GM19351 (cell line): Measurements from ENCODE around the gene ALK.
A peak's percentile ranks its signal among the peaks of the same experiment; 100 is the strongest.

Experiments
- ATAC-seq: cut with Tn5 transposase; IDR thresholded peaks from one replicate; pipeline ENCODE4 v1.9.1; 2021; ENCODE audit warnings: mild to moderate bottlenecking, moderate library complexity; ENCODE audit not compliant: unreplicated experiment

Gene ALK

DNA sequence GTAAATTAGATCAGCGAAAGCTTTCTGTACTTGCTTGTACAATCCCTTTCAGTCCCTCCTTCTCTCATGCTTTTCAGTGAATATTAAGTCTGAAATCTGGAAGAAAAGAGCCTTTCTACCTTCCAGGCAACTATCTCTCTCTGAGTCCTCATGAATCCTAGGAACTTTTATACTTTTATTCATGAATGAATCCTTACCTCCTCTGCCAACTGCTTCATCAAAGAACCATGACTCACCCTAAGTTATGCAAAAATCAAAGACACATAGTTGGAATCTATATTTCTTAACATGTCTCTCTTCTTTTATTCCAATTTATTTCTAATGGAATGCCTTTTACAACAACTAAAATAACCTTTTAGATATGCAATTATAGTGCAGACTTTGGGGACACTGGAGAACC, 412.0 kb downstream of the ALK start:
- no peak for ATAC-seq

DNA sequence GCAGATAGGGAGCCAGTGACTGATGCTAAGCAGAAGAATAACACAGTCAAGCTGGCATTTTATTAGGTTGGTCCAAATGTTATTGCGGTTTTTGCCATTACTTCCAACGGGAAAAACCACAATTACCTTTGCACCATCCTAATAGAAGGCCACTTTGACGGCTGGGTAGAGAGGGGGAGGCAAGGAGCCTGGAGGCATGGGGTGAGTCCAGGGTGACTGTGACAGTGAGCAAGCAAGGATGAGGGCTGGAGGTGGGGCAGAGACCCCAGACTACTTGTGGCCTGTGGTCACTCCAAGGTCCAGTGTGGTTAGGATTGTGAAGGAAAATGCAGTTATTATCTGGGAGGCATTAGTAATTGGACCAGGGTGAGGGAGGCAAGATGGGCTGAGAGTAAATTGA, 416.6 kb downstream of the ALK start:
- ATAC-seq: no peak

DNA sequence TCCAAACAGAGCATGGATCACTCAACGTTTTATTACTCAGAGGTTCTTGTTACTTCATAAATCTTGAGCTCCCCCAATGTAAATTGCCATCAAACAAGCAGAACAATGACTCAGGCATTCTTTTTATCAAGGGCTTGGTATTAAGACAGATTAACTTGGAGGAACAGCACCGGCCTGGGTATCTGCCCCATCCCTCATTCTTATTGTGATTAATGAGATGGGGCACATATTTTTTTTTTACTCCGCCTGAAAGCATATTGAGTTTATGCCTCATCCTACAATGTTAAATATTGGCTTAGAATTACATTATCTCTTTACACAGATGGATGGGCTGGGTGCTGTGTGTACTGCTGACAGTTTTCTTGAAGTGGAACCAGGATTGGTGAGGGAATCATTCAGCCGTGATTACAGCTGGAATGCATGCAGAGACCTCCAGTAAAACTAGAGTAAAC, 418.9 kb downstream of the ALK start:
- no peak for ATAC-seq

- ATAC-seq: no peak
Measured at GRCh38 chr2:29497375-29497774, 424.0 kb downstream of the ALK start.

DNA sequence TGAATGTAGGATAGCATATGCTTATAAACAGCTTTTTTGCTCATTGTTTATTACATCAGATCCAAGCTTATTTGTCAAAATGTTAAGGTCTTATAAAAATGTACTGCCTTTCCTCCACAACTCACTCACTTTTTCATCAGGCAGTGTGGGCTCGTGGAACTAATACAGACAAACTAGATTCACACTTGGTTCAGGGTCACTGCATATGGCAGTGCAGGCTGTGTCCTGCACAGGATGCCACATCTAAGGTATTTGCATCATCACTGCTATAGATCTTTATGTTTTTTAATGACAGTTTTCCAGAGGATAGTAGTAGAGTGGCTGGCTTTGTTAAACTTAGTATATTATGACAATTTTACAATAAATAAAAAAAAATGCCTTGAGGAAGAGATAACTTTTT, 425.2 kb downstream of the ALK start:
- ATAC-seq: no peak

- no peak for ATAC-seq
Measured at GRCh38 chr2:29495536-29496060, 425.8 kb downstream of the ALK start.

- no peak for ATAC-seq
Measured at GRCh38 chr2:29495068-29495467, 426.3 kb downstream of the ALK start.

GRCh38 chr2:29492701-29493100, 428.7 kb downstream of the ALK start:
- no peak for ATAC-seq

DNA sequence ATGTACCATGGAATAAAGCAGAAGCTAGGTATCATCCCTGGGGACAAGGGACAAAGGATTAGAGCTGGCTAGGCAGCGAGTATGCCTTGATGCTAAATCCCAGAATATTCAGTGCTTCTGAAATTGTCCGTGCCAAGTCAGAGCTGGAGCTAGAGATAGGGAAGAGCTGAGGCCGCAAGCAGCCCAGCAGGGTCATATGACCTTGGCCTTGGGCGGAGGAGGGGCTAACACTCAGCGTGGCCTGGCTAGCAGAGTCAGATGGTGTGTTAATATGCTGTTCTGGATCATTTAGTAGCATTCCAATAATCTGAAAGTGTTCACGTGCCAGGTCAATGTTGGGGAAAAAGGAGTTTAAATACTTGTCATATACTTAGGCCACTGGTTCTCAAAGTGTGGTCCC, 431.3 kb downstream of the ALK start:
- ATAC-seq: no peak

GRCh38 chr2:29489568-29489967, 431.8 kb downstream of the ALK start:
- no peak for ATAC-seq

- no peak for ATAC-seq
Measured at GRCh38 chr2:29487967-29488555, 433.3 kb downstream of the ALK start.

DNA sequence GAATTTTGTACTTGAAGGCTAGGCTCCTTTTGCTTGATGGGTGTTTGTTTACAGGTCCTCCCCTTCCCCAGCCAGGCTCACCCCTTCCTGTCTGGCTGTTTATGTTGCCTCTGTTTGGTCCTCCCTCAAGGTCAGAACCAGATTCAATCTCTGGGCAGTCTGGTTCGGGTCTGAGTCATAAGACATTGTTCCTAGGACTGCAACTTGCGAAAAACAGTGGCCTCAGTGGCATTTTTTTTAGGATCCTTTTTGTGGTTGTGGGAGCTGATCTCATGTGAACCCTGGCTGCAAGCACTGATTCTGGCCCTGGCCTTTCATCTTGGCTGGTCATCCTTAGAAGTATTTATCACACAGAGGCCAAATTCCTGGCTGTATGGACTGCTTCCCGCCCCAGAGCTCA, 435.8 kb downstream of the ALK start:
- ATAC-seq: no peak

- no peak for ATAC-seq
Measured at GRCh38 chr2:29485117-29485516, 436.3 kb downstream of the ALK start.

DNA sequence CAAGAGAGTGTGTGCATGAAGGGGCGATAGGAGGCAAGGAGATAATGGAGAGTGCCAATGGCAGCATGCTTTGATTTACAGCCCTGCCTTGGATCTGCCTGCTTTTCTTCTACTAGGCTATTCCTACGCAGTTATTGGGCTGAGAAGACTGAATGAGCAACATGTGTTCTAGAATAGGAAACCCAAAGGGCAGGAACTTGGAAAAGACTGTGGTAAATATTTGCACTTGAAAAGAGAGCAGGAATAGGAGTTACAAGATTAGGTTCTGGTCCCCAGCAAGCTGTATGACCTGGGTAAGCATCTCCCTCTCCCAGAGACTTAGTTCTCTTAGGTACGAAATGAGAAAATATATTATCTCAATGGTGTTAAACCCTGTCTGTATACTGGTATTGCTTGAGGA, 438.5 kb downstream of the ALK start:
- ATAC-seq: no peak

DNA sequence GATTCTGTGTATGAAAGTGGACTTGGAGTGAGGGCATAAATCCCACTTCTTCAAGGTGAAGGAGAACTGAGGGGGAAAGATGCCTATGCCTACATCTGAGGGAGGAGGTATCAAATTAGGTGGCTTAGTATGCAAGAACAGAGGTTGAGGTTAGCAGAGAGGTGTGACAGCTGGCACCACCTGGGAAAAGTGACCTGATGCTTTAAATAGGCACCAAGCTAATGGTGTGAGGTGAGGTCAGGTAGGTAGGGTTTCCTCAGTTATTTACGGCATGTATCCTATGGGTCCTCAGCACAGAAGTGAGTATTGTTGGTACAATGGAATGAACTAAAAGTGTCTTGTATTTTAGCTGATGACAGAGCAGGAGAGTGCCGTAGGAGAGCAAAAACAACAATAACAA, 439.0 kb downstream of the ALK start:
- ATAC-seq: no peak

- no peak for ATAC-seq
Measured at GRCh38 chr2:29481313-29481712, 440.1 kb downstream of the ALK start.

DNA sequence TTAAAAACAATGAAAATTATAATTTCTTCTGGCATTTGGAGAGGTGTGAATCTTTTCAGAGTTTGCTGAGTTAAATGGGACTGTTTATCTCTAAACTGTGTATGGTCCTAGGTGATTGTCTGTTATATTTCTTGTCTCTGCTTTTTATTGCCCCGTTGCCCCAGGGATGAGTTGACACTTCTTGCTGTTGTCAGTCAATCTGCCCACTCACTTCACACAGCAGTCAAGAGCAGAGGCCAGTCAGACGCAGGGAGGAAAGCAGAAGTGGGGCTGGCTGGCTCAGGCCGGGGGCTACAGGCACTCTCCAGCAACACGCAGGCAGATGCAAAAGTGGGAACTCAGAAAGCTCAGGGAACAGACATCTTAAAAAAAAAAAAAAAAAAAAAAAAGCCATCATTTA, 441.0 kb downstream of the ALK start:
- ATAC-seq: peak; percentile 68

DNA sequence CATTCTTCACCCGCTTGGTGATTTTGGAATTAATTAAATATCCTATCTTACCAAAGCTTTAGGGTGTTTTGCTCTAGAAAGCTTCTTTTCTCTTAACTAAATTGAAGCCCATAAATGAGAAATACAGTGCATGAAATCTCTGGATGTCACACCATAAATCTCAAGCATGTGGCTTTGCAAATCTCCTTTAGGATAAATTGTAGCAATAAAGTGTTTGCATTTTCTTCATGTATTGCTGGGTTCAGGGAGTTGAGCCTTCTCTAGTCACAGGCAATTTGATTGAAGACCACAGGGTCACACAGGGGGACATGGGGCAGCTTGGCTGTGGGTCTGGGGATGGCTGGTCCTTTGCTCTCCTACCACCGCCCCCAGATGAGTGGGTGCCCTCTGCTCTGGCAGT, 442.0 kb downstream of the ALK start:
- no peak for ATAC-seq

DNA sequence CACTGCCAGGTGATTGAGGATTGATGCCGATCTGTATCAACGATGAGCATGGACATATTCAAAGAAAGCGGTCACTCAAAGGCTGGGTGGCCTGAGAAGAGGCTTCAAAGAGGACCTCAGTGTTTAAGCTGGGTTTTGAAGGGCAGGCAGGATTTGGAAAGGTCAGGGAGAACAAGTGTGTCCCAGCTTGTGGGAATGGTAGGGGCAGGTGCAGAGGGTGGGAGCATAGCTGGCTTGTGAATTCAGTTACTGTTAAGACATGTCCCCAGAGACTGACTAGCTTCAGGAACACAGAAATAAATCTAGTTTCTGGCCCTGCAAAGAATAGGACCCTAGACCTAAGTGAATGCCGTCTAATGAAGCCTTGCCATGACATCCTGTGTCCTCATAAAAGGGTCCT, 442.7 kb downstream of the ALK start:
- no peak for ATAC-seq

DNA sequence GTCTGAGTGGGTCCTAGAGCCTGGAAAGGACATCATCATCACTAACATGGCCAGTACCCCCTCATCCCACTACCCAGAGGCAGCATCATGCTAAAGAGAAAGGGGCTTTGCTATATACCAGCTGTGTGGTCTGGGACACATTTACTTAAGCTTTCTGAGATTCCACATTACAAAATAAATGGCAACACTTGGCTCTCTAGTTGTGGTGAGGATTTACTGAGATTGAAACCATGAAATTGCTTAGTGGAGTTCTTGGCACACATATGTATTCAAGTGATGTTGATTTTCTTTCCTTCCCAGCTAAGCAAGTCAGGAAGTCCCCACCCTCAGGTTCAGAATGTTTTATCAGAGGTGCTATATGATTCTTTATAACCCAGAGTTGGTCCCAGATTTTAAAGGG, 444.2 kb downstream of the ALK start:
- ATAC-seq: no peak

- no peak for ATAC-seq
Measured at GRCh38 chr2:29475499-29475898, 445.9 kb downstream of the ALK start.

GRCh38 chr2:29469961-29470360, 451.4 kb downstream of the ALK start:
- no peak for ATAC-seq

GRCh38 chr2:29469516-29469915, 451.9 kb downstream of the ALK start:
- no peak for ATAC-seq
